Natural killer cell (primary cell): Measurements from ENCODE around the gene ALK. TPM values are rescaled to one million over a fixed set of nuclear protein-coding genes. Genes with fewer than 3 reads are reported as not detected.

Experiments used
- ATAC-seq, 3 donors: fragments of 150-1000 bp in 2 of 3; fragments of 200-7000 bp in 1 of 3; cut with Tn5 transposase; 1 replicate in 1 of 3; 2 replicates in 2 of 3; pipeline ENCODE4 v1.10.0; 2021; ENCODE audit warnings: mild to moderate bottlenecking in 2 of 3, moderate library complexity in 2 of 3
- DNase-seq, 2 donors: peaks; one replicate each; pipeline versions ENCODE4 v3.0.0 to v3.0.0-alpha.2; 2013 to 2021; ENCODE audit warnings: mixed read lengths in 1 of 2
- H3K27ac ChIP-seq: one replicate; pipeline ENCODE4 v1.5.1; 2013; ENCODE audit warnings: mild to moderate bottlenecking, low read length
- H3K27me3 ChIP-seq: one replicate; pipeline ENCODE4 v1.6.1; 2013; ENCODE audit warnings: low read length; ENCODE audit not compliant: control insufficient read depth, insufficient read depth
- H3K36me3 ChIP-seq: one replicate; pipeline ENCODE4 v1.6.1; 2013; ENCODE audit warnings: low read length; ENCODE audit not compliant: control insufficient read depth, insufficient read depth
- H3K4me1 ChIP-seq: one replicate; pipeline ENCODE4 v1.6.1; 2013; ENCODE audit warnings: low read length; ENCODE audit not compliant: control insufficient read depth, insufficient read depth
- H3K4me3 ChIP-seq: one replicate; pipeline ENCODE4 v1.5.1; 2013; ENCODE audit warnings: low read length
- H3K9me3 ChIP-seq: one replicate; pipeline ENCODE4 v1.6.1; 2013; ENCODE audit warnings: low read length; ENCODE audit not compliant: control insufficient read depth, insufficient read depth
- H3K27ac Mint-ChIP-seq, 2 donors: one replicate each; pipeline ENCODE4 v1.8.0; 2022; ENCODE audit warnings: mild to moderate bottlenecking in 2 of 2, mixed read lengths in 2 of 2, moderate library complexity in 1 of 2
- H3K27me3 Mint-ChIP-seq, 2 donors: one replicate each; pipeline ENCODE4 v1.8.0; 2022; ENCODE audit warnings: low read depth in 2 of 2, mixed read lengths in 2 of 2
- H3K36me3 Mint-ChIP-seq: one replicate; pipeline ENCODE4 v1.8.0; 2022; ENCODE audit warnings: mixed read lengths
- H3K4me1 Mint-ChIP-seq, 2 donors: one replicate each; pipeline ENCODE4 v1.8.0; 2022; ENCODE audit warnings: mixed read lengths in 2 of 2
- H3K4me3 Mint-ChIP-seq: one replicate; pipeline ENCODE4 v1.8.0; 2022; ENCODE audit warnings: mild to moderate bottlenecking, moderate library complexity, mixed read lengths
- H3K9me3 Mint-ChIP-seq, 2 donors: one replicate each; pipeline ENCODE4 v1.8.0; 2022; ENCODE audit warnings: mixed read lengths in 2 of 2
- CTCF ChIP-seq: fragments of 200-600 bp; IDR thresholded peaks from one replicate; pipeline ENCODE4 v1.8.0; 2022; ENCODE audit warnings: antibody characterized with exemption
- WGBS: methylation state at CpG from one replicate; pipeline ENCODE4 v1.1.7; 2013; ENCODE audit warnings: missing lambda C conversion rate; ENCODE audit not compliant: insufficient coverage; 5-methylcytosine and 5-hydroxymethylcytosine counted together
- intact Hi-C: fragments of 100-400 bp; cut with micrococcal nuclease; formaldehyde crosslinking; loops from one replicate; pipeline ENCODE4 v1.14.2; 2022
- total RNA-seq, 4 donors: library from RNA; stranded (reverse); fragments of 120-200 nt in 1 of 4; gene quantifications; one replicate each; pipeline versions ENCODE4 v1.2.3 to v1.2.4, GENCODE V29; 2013 to 2022

Gene ALK
- total RNA-seq, 3 donors from 2014 or later (not counting 1 experiment from before 2014, with no cell fraction given): not detected

DNA sequence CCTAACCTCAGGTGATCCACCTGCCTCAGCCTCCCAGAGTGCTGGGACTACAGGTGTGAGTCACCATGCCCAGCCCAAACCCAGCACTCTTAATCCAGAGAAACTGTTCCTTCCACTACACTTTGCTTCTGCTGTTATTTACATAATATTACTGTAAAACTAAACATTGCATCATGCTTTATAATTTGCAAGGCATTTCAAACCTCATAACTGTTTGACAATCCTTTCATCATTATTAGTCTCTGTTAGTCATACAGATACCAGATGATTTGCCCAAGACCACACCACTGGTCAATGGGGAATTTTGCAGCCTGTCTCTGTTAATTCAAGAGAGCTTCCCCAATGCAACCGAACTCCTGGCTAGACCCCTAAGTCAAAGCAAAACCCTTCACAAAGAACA lies 338.3 kb downstream of the ALK start:
- H3K27me3 ChIP-seq: no peaks in the 10 kb centered on the region
- no peaks in the 10 kb centered on the region for H3K9me3 Mint-ChIP-seq
- no peak for TF ChIP-seq CTCF
- no peak overlapping the region for H3K4me3 Mint-ChIP-seq
- no peaks in the 10 kb centered on the region for H3K4me1 Mint-ChIP-seq
- intact Hi-C loops: no loop called here
- no peak overlapping the region for H3K4me3 ChIP-seq
- H3K4me1 ChIP-seq: no peaks in the 10 kb centered on the region
- H3K36me3 Mint-ChIP-seq: no peaks in the 10 kb centered on the region
- no peak for DNase-seq
- WGBS: 78% methylated on average over 1 of the region's 1 CpG
- H3K9me3 ChIP-seq: no peaks in the 10 kb centered on the region
- H3K27ac Mint-ChIP-seq: no peak overlapping the region
- no peak for ATAC-seq
- H3K36me3 ChIP-seq: no peaks in the 10 kb centered on the region
- no peak overlapping the region for H3K27ac ChIP-seq
- H3K27me3 Mint-ChIP-seq: peaks cover 3 to 7% of the 10 kb centered on the region in 2 donors

DNA sequence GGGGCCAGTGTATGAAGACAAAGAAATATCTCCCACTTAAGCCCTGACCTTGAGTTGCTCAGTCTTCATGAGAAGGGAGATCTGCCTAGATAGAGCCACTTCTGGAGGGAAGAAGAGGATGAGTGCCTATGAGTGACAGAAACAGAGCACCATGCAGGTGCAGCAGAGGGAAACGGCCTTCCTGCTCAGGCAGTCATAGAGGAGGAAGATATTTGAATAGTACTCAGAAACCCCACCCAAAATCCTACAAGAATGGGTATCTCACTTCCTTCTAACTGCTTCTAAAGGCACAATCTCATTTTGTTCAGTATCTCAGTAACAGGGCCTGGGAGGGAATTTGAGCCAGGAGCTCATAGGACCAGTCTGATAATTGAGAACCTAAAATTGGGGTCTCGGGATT lies 339.3 kb downstream of the ALK start:
- Mint-ChIP-seq H3K4me3 (no peak overlapping the region), H3K36me3 (no peaks in the 10 kb centered on the region), H3K27ac (no peak overlapping the region), H3K4me1 (no peaks in the 10 kb centered on the region), H3K27me3 (peaks cover 3 to 7% of the 10 kb centered on the region in 2 donors), H3K9me3 (no peaks in the 10 kb centered on the region)
- Histone ChIP-seq H3K36me3 (no peaks in the 10 kb centered on the region), H3K9me3 (no peaks in the 10 kb centered on the region), H3K27me3 (no peaks in the 10 kb centered on the region), H3K4me1 (no peaks in the 10 kb centered on the region), H3K4me3 (no peak overlapping the region), H3K27ac (no peak overlapping the region)
- DNase-seq (no peak), ATAC-seq (peak in 1 of 3 donors; percentile 28)
- no peak for TF ChIP-seq CTCF
- 57% methylated on average over 2 of the region's 2 CpGs for WGBS
- intact Hi-C loops: no loop called here

DNA sequence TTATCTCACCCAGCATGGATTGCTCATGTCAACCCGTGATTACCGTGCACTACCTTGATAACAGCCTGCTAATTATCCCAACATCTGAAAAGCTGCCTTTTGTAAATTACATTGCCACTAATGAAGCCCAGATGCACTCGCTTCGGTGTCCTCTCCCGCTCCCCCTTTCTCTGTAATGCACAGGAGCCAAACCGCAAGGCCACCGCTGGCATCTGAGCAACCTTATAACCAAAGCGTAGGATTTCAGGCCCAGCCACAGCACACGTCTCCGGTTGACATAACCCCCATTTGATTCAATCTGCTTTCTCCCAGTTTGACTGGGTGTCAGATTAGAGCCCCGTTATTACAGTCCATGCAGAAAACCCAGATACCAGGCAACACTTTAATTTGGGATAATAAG lies 341.2 kb downstream of the ALK start:
- Histone ChIP-seq H3K4me3 (no peak overlapping the region), H3K9me3 (no peaks in the 10 kb centered on the region), H3K36me3 (no peaks in the 10 kb centered on the region), H3K27me3 (no peaks in the 10 kb centered on the region), H3K4me1 (no peaks in the 10 kb centered on the region), H3K27ac (no peak overlapping the region)
- TF ChIP-seq CTCF: no peak
- Mint-ChIP-seq H3K9me3 (no peaks in the 10 kb centered on the region), H3K4me1 (no peaks in the 10 kb centered on the region), H3K4me3 (no peak overlapping the region), H3K27ac (no peak overlapping the region), H3K27me3 (peaks cover 6 to 7% of the 10 kb centered on the region in 2 donors), H3K36me3 (no peaks in the 10 kb centered on the region)
- intact Hi-C loops: no loop called here
- DNase-seq: no peak
- WGBS: 91% methylated on average over 11 of the region's 11 CpGs
- no peak for ATAC-seq

DNA sequence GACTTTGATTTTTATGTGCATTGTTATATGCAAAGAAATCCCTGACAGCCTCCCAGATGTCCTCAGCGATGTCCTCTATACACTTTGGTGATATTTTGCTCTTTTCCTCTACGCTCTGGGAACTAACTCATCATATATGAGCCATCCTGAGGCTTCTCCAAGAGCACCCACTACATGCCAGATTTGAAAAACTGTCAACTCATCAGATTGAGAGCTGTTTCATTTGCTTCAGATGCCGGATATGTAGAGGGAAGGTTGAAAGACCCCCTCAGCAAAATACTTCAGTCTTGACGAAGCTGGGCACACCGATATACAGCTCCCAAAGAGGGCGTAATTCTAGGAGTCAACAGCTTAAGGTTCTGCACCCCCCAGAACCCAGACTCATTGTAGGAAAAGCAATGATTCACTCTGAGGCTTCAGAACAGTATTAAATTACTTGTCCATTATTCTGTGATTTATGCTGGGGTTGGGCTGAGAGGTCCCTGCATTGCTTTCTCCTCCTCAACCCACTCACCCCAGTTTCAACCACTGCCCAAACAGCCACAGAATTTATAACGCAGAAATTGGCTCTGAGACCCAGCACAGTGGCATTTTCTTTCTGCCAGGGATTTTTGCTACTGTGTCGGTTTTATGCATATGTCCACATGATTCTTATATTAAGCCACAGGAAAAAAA lies 341.8 kb downstream of the ALK start:
- intact Hi-C loops: no loop called here
- H3K36me3 Mint-ChIP-seq: no peaks in the 10 kb centered on the region
- H3K27ac ChIP-seq: no peak overlapping the region

More for the DNA sequence above, 341.8 kb downstream of the ALK start:
- TF ChIP-seq CTCF: no peak
- H3K4me1 Mint-ChIP-seq: no peaks in the 10 kb centered on the region
- H3K27me3 ChIP-seq: no peaks in the 10 kb centered on the region
- no peaks in the 10 kb centered on the region for H3K4me1 ChIP-seq
- H3K27me3 Mint-ChIP-seq: peaks cover 6 to 7% of the 10 kb centered on the region in 2 donors
- H3K4me3 ChIP-seq: no peak overlapping the region
- ATAC-seq (no peak), DNase-seq (no peak)
- 87% methylated on average over 8 of the region's 8 CpGs for WGBS
- no peak overlapping the region for H3K4me3 Mint-ChIP-seq
- no peaks in the 10 kb centered on the region for H3K36me3 ChIP-seq
- H3K27ac Mint-ChIP-seq: no peak overlapping the region
- no peaks in the 10 kb centered on the region for H3K9me3 ChIP-seq
- no peaks in the 10 kb centered on the region for H3K9me3 Mint-ChIP-seq
